ENCODE data around the gene RASAL2. TPM values are rescaled to one million over a fixed set of nuclear protein-coding genes. Genes with fewer than 3 reads are reported as not detected.
"Not testable (repeated sequence)": the region's sequence is repeated elsewhere in the genome, so short reads cannot be mapped to it uniquely, and the experiment has no call there.

The RASAL2 gene
- total RNA-seq, 1 experiment from 2014 or later = 6.9 TPM

DNA sequence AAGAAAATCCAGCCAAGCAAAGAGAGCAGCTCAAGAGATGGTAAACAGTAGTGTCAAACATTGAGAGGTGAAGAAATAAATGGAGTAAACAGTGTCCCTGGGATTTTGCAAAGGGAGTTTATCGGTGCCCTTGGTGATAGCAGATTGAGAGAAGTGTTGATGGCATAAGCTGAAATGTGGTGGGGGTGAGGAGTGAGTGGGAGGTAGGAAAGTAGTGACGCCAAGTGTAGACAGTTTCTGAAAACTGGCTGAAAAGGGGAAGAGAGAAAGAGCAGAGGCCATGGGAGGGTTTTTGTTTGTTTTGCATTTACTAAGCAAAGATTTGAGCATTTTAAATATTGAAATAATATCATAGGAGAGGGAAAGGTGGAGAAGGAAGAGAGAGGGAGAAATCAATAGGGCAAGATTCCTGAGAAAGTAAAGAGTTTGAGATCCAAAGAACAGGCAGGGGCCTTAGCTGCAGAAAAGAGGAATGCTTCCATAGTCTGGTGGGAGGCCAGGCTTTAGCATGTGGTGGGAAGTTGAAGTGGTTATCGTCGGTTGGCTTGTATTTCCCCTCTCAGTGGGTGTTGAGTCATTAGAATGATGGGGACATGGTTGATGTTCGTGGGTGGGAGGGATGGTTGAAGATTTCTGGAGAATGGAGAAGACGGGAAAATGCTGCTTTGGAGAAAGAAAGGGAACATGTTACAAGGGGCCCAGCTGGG, 26.8 kb upstream of the RASAL2 start:
- no peak for DNase-seq (ENCODE audit: extremely low read depth, low read depth)

DNA sequence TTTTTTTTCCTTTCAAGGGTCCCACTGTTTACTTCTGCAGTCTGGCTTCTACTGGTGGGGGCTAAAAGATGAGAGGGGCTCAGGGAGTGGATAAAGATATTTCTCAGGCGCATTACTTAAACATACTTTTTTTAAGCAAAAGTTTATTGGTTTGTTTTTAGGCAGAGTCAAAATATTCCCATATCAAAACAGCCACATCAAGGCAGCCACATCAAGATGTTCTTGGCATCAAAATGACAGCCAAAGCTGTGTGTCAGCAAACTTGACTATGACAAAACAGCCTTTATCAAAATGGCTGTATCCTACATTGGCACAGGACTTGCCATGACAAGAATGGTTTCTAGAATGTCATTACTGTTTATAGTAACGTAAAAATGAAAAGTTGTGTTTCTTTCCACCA, 22.1 kb upstream of the RASAL2 start:
- no peak for DNase-seq (ENCODE audit: extremely low read depth, low read depth)

DNA sequence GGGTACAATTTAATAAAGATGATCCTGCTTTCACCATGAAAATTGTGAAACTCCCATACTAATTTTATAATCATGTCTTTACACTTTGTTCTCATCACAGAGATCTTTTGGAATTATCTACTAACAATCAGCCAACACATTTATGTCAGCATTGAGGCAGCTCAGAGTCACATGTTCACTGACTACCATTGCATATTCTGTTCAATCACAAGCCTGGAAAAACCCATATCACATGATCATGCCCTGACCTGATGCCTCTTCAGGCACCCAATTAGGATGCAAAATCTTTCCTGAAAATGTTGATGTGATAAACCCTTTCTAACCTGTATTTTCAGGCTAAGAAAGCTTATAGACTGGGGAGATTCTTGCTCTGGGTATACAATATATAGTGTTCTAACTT, 21.6 kb upstream of the RASAL2 start:
- no peak for DNase-seq (ENCODE audit: extremely low read depth, low read depth)

DNA sequence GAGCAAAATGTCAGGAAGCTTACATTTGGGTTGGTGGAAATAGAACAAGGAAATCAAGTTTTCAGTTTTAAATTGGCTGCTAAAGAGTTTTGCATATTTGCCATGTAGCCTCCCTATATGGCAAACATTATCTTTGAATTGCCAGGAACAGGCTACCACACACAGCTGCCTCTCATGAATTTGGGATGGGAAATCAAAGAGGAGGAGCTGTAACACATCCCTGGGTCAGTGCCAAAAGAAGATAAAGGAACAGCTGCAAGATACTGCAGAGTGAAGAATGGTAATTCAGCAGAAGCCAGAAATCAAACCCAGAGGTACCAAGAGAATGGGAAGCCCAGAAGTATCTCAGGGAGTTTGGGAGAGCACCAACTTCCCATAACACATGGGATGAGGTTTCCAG, 18.6 kb upstream of the RASAL2 start:
- DNase-seq (ENCODE audit: extremely low read depth, low read depth) = no peak

DNA sequence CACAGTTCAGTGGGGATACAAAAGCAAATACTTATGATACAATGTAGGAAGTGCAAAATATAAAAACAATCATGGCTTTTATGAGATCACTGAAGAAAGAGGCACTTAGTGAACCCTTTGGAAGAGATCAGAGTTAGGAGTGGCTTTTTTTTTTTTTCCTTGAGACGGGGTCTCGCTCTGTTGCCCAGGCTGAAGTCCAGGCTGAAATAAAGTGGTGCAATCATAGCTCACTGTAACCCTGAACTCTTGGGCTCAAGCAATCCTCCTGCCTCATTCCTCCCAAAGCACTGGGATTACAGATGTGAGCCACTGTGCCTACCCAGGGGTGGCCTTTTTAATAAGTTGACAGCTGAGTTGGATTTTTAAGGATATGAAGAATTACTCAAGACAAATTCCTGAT, 17.3 kb upstream of the RASAL2 start:
- no peak for DNase-seq (ENCODE audit: extremely low read depth, low read depth)

DNA sequence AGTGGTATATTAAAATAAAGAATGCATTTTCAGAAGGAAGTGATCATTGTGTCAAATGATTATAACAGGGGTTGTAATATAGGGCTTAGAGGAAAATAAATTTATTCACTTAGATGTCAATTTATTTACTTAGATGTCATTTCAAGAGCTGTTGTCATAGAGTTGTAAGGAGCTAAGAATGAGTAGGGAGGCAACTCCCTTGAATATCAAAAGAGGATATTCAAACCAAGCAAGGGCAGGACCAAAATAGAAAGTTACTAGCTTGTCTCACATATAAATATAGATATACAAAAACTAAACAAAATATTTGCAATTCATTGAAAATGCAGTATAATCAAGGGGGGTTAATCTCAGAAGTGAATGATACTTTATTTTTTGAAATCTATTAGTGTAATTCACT, 16.0 kb upstream of the RASAL2 start:
- no peak for DNase-seq (ENCODE audit: extremely low read depth, low read depth)

DNA sequence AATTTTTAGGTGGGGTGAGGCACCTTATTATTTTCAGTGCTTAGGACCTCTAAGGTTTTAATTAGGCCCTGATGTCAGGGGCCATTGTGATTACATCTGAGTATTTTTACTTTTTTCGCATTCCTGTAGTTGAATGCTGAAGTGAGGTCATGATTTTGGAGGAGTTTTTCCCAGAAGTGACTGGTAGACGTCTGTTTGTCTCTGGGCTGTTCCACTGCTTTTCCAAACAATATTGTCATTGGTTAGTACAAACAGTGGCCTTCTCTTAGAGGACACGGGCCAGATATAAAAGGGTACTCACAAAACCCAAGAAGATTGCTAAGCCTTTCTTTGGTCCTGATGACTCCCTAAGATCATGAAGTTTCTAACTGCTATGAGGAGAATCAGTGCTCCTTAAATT, 7.6 kb upstream of the RASAL2 start:
- DNase-seq (ENCODE audit: extremely low read depth, low read depth) = no peak

DNA sequence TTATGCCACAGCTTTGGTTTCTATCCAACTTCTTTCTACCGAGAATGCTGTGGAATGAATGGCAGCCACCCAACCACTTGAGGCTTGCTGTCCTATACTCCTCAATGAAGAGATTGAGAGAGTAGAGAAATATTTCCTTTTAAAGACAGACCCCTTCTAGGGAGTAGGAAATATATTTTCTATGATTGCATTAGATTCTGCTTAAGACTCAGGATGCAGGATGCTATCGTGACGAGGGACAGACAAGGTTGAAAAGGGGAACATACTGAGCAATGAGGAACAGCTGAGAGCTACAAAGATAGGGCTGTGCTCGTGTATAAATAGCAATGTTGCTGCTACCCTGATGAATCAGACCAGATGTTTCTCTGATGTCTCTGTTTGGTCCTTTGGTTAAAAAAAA, 7.1 kb upstream of the RASAL2 start:
- DNase-seq (ENCODE audit: extremely low read depth, low read depth) = no peak

DNA sequence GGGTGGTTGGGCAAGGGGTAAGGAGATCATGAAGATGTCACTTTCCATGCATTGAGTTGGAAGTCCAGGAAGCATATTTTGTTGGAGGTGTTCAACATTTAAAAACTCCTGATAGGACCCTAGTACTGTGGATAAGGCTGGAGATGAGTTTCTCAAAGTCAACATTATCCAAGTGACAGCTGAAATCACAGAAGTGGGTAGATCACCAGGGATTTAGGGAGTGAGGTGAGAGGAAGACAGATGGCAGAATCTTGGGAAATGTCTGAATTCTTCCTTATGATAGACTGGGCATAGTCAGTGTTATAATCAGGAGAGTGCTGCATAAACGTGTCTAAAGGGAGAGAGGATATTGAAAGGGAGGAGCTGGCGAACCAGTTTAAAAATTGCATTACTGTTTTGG, 5.3 kb upstream of the RASAL2 start:
- DNase-seq (ENCODE audit: extremely low read depth, low read depth) = no peak

DNA sequence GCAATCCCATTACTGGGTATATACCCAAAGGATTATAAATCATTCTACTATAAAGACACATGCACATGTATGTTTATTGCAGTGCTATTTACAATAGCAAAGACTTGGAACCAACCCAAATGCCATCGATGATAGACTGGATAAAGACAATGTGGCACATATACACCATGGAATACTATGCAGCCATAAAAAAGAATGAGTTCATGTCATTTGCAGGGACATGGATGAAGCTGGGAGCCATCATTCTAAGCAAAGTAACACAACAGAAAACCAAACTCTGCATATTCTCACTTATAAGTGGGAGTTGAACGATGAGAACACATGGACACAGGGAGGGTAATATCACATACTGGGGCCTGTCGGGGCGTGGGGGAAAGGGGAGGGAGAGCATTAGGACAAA, 2.5 kb upstream of the RASAL2 start:
- not testable (repeated sequence) for DNase-seq (ENCODE audit: extremely low read depth, low read depth)

DNA sequence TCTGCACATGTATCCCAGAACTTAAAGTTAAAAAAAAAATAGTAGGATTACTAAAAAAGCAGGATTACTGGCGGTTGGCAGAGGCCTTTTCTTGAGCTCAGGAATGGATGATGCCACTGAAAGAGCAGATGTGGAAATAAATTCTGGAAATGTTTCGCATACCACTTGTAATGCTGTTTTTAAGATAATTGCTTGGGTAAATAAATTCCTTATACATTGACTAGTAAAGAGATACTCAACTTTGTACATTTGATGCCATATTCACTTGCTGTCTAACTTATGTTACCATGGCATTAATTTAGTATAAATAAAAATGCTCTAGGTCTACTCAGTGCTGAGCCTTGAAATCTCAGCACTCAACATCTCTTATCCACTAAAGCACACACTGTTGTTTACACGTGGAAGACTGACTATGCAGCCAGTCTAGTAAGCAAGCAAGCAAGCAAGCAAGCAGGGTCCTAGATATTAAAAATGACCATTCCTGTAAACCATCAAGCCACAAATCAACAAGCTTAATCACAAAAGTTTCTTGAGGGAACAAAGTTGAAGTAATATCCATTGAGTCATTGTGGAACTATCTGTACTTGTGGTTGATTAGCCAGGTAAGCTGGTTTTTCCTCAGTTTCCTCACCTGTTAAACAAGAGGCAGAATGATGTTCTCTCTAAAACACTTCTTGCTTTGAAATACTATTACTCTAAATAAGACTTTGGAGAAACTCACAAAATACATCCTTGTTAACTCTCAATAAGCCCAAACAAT, 1.7 kb upstream of the RASAL2 start:
- no peak for DNase-seq (ENCODE audit: extremely low read depth, low read depth)

DNA sequence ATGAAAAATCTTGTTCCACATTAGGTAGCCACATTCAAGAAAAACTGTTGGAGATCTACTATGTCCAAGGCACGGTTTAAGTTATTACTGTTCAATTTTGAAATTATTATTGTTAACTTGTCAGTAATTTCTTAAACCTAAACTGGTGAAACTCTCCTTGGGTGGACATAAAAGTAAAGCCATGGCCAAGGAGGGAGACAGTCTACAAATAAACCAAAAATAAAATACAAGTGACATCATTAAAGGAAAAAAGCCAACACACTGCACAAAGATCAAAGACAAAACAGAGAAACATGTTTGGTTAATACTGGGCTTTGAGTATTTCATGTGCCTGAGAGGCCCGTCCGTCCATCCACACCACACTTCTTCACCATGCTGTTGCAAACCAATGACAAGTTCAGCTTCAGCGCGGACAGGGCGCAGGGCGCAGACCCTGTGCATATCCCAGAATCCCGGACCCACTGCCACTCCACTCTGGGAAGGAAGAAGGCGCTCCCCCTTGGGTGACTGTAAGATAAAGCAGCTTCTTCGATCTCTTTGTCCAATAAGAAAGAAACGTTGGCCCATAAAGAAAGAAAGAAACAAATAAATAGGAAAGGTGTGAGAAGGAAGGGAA, 918 bp upstream of the RASAL2 start:
- DNase-seq (ENCODE audit: extremely low read depth, low read depth) = no peak

DNA sequence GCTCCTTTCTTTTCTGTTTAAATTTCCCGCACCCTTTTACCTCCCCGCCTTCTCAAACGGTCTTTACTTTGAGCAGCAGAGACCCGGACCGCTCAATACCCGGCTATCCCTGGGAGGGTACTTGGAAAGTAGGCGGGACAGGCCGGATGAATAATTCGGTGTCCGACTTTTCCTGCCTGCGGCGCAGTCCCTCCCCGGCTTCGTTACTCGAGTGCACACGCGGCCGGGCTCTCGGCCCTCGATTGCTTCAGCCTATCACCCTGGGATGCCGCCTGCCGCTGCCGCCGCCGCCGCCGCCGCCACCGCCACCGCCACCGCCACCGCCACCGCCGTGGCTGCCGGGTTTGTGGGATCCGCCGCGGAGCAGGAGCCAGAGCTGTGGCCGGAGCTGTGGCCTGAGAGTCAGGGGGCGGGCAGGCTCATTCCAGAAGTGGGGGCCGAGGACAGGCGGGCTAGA, 382 bp upstream of the RASAL2 start:
- peak; percentile 95 for DNase-seq (ENCODE audit: extremely low read depth, low read depth)

DNA sequence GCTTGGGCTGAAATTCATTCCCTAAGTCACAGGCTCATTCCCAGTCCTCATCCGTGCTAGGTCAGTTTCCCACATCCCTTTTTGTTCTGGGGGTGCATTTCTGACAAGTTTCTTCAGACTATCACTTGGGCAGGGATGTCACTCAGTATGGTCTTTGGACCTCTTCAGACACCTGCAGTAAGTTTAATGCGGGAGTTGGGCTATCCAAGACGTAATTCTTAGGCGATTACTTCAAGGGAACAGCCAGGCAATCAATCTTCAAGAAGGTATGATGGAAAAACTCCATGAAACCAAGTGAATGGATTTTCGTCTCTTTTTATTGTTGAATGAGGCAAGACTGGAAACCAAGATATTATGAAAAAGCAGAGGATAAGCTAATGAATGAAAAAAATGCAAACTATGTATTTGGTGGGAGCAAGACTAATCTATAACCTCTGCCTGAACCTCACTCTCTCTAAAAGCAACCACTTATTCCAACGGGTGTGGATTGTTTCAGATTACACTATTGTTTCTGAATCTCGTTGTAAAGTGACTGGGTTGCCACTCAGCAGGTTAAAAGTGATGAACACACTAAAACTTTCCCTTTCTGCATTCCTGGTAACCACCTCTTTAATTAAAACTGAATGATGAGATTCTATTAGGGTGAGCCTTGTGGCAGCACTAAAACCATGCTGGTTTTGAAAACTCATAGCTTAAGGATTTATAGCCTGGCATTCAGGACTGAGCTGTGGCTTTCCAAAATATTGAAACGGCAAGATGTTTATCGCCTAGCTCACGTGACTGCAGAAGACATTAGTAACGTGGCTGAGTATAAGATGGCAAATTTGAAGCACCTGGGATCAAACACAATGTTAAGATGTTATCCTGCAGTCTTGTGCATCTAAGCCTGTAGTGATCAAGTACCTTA, 1.1 kb downstream of the RASAL2 start:
- DNase-seq (ENCODE audit: extremely low read depth, low read depth) = no peak

DNA sequence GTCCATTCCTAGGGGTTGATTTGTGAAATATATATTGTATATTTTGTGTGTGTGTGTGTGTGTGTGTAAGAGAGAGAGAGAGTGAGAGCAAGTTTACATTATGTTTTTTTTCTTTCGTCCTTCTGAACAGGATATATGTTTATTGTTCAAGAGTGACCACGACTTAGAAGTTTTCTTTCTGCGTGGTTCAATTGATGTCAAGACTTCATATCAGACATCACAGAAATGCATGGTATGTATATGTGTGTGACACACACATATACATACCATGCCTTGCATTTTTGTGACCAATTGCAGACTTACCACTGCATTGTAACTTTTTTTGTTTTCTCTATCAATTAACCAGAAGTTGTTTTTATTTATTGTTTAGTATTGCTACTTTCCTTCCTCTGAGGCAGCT, 2.5 kb downstream of the RASAL2 start:
- DNase-seq (ENCODE audit: extremely low read depth, low read depth) = no peak

DNA sequence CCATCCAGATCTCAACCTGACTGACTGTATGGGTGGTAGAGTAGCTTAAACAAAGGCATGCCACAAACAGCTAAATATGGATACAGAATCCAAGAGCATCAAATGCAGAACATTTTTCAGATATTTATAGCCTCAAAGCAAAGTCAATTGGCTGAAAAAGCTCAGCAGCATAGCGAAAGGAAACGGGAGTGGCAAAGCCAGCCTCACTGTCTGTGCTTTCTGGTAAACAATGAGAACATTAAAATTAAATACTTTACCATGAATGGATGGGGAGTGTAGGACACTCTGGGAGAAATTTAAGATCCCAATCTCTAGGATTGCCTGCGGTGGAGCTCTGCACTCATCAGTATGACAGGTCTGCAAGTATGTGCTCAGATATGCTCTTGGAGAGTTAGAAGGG, 4.4 kb downstream of the RASAL2 start:
- DNase-seq (ENCODE audit: extremely low read depth, low read depth) = no peak

DNA sequence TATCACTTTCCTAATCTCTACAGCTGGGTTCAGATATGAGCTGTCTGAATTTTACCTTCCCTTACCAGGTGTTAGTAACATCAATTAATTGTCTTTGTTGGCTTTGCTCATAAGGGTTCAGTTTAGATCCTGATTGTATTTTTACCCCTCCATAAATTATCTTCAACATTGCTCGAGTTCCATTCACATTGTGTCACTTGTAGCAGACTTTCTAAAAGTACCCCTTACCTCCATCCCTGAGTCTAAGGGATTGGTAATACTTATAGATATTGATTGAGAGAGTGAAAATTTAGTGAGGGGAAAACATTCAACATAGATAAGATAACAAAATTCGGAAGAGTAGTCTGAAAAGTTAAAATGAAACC, 7.3 kb downstream of the RASAL2 start:
- no peak for DNase-seq (ENCODE audit: extremely low read depth, low read depth)

DNA sequence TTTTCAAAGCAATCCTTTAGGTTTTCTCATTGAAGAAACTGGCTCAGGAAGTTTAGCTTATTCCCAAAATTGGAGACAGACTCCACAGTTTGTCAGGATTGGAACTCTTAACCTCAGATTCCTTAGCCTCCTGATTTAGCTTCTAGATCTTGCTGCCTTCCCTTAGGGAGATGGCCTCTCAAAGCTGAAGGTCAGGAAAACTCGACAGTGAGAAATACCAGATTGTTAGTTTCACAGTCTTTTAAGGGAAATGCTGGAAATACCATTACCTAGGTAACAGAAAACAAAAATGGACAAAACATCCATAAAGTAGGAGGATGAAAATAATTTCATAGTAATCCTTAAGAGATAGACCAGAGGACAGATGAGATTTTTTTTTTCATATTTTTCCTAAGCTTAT, 7.8 kb downstream of the RASAL2 start:
- no peak for DNase-seq (ENCODE audit: extremely low read depth, low read depth)

DNA sequence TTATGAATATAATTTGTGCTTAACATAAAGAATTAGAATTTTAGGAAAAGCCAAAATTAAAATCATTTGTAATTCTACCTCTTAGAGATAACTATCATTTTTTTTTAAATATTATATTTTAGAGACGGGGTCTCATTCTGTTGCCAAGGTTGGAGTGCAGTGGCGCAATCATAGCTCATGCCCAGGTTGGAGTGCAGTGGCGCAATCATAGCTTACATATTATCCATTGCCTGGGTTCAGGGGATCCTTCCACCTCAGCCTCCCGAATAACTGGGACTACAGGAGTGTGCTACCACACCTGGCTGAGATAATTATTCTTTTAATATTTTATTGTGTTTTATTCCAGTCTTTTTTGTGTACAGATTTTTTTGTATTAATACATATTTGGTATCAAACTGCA, 8.3 kb downstream of the RASAL2 start:
- no peak for DNase-seq (ENCODE audit: extremely low read depth, low read depth)

DNA sequence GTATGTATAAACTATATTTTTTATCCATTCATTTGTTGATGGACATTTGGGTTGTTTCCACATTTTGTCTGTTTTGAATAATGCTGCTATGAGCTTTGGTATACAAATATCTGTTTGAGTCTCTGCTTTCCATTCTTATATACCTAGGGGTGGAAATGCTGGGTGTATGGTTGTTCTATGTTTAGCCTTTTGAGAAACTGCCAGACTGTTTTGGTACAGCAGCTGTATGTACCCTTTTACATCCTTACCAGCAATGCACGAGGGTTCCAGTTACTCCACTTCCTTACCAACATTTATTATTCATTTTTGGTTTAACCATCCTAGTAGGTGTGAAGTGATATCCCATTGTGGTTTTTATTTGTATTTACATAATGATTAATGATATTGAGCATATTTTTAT, 13.9 kb downstream of the RASAL2 start:
- no peak for DNase-seq (ENCODE audit: extremely low read depth, low read depth)

All from NCI-H460 (cell line).